HFFc6 (cell line): ENCODE results near the gene TBX1. TPM values are rescaled to one million over a fixed set of nuclear protein-coding genes. Genes with fewer than 3 reads are reported as not detected.

Experiments
- DNase-seq: peaks from one replicate; pipeline ENCODE4 v3.0.0-alpha.2; 2018
- H3K27ac Mint-ChIP-seq: 2 replicates; pipeline ENCODE4 v1.8.0; 2020; ENCODE audit warnings: mild to moderate bottlenecking, mixed read lengths
- H3K27me3 Mint-ChIP-seq: 2 replicates; pipeline ENCODE4 v1.8.0; 2021; ENCODE audit warnings: mild to moderate bottlenecking, moderate library complexity, mixed read lengths; ENCODE audit not compliant: insufficient read depth
- H3K36me3 Mint-ChIP-seq: 2 replicates; pipeline ENCODE4 v1.8.0; 2021; ENCODE audit warnings: low read depth, mixed read lengths
- H3K4me1 Mint-ChIP-seq: 2 replicates; pipeline ENCODE4 v1.8.0; 2020; ENCODE audit warnings: low read depth, mixed read lengths
- H3K4me3 Mint-ChIP-seq: 2 replicates; pipeline ENCODE4 v1.8.0; 2020; ENCODE audit warnings: mild to moderate bottlenecking, moderate library complexity, mixed read lengths
- H3K9me3 Mint-ChIP-seq: 2 replicates; pipeline ENCODE4 v1.8.0; 2020; ENCODE audit warnings: mild to moderate bottlenecking, mixed read lengths
- CTCF ChIP-seq: fragments of 200-600 bp; sonication (generic); IDR thresholded peaks from 2 replicates; pipeline ENCODE4 v1.5.0; 2021; ENCODE audit warnings: antibody characterized with exemption, mild to moderate bottlenecking
- total RNA-seq, 6 experiments: library from RNA; stranded (reverse); fragmentation: NEBNext Ultra II Directional; extraction: Animal tissue kit (Norgen Biotek cat#: 25700); gene quantifications; 2 replicates in 1 of 6; 3 replicates in 5 of 6; pipeline ENCODE4 v1.2.3, GENCODE V29; 2021

The TBX1 gene
- total RNA-seq, 6 experiments from 2014 or later, result 0.14 to 1.1 (median 0.73) TPM; not detected in 1

- Mint-ChIP-seq H3K36me3 (no peaks in the 10 kb centered on the region), H3K9me3 (no peaks in the 10 kb centered on the region), H3K27ac (no peak overlapping the region), H3K27me3 (peaks cover 39% of the 10 kb centered on the region), H3K4me1 (peaks cover 8% of the 10 kb centered on the region), H3K4me3 (no peak overlapping the region)
- no peak for TF ChIP-seq CTCF
- no peak for DNase-seq
Measured at GRCh38 chr22:19753996-19754700, 6.4 kb upstream of the TBX1 start.

- Mint-ChIP-seq H3K27ac (no peak overlapping the region), H3K27me3 (peaks cover 44% of the 10 kb centered on the region), H3K36me3 (no peaks in the 10 kb centered on the region), H3K4me3 (no peak overlapping the region), H3K9me3 (no peaks in the 10 kb centered on the region), H3K4me1 (peaks cover 12% of the 10 kb centered on the region)
- DNase-seq, result no peak
- no peak for TF ChIP-seq CTCF
Measured at GRCh38 chr22:19754701-19755144, 5.9 kb upstream of the TBX1 start.

DNA sequence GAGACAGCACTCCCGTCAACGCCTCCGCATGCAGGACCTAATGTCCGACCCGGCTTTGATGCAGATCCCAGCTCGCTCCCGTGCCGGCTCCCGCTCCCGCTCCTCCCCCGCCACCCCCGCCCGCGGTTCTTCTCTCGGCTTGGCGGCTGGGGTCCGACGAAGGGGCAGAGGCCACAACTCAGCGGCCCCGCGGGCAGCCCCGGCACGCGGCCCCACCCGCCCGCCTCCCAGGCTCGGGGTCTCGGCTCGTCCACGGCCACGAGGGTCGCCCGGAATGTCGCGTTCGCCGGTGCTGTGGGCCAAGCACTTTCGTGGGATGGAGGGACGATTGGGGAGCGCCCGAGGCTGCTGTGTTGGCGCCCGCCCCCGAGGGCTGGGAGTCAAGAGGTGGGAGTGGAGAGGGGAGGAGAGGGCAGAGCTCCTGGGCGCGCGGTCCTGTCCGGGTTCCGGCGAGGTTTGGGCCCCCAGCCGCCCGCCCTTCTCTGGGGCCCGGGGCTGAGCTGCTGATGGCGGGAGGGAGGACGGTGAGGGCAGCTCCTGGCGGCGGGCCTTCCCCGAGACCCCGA lies 5.3 kb upstream of the TBX1 start:
- peaks cover 49% of the 10 kb centered on the region for H3K27me3 Mint-ChIP-seq

GRCh38 chr22:19755722-19756287 lies 4.8 kb upstream of the TBX1 start:
- no peak for TF ChIP-seq CTCF
- Mint-ChIP-seq H3K27me3 (peaks cover 49% of the 10 kb centered on the region), H3K36me3 (no peaks in the 10 kb centered on the region; the same call in 1 of the 2 replicates), H3K9me3 (no peaks in the 10 kb centered on the region), H3K4me1 (peaks cover 19% of the 10 kb centered on the region), H3K4me3 (no peak overlapping the region), H3K27ac (no peak overlapping the region)
- no peak for DNase-seq

More for the DNA sequence above, 5.3 kb upstream of the TBX1 start:
- no peak overlapping the region for H3K27ac Mint-ChIP-seq
- no peaks in the 10 kb centered on the region for H3K9me3 Mint-ChIP-seq
- DNase-seq, result no peak
- no peak overlapping the region for H3K4me3 Mint-ChIP-seq
- peaks cover 17% of the 10 kb centered on the region for H3K4me1 Mint-ChIP-seq
- no peaks in the 10 kb centered on the region; the same call in 1 of the 2 replicates for H3K36me3 Mint-ChIP-seq
- no peak for TF ChIP-seq CTCF

GRCh38 chr22:19756288-19757128 lies 4.1 kb upstream of the TBX1 start:
- peaks cover 12% of the 10 kb centered on the region for H3K4me1 Mint-ChIP-seq
- H3K36me3 Mint-ChIP-seq, result no peaks in the 10 kb centered on the region; the same call in 1 of the 2 replicates
- TF ChIP-seq CTCF, result peak; percentile 65
- no peak overlapping the region for H3K27ac Mint-ChIP-seq
- H3K9me3 Mint-ChIP-seq, result no peaks in the 10 kb centered on the region
- DNase-seq, result no peak
- peaks cover 50% of the 10 kb centered on the region for H3K27me3 Mint-ChIP-seq
- no peak overlapping the region for H3K4me3 Mint-ChIP-seq
